H1 (cell line): Measurements from ENCODE around the gene KIF4A. TPM values are rescaled to one million over a fixed set of nuclear protein-coding genes. Genes with fewer than 3 reads are reported as not detected.

Source experiments
- CTCF ChIA-PET: fragments of 300-600 bp; sonication (Branson Sonifier 250); formaldehyde crosslinking; loops from one replicate; lab custom pipeline; 2021; ENCODE audit not compliant: partially characterized antibody; lab: Charles Lee
- POLR2A ChIA-PET: fragments of 300-600 bp; sonication (Branson Sonifier 250); formaldehyde crosslinking; loops from one replicate; lab custom pipeline; 2021; ENCODE audit warnings: inconsistent platforms; ENCODE audit not compliant: partially characterized antibody; lab: Charles Lee
- DNase-seq, 2 experiments: peaks; one replicate each; pipeline versions ENCODE4 v3.0.0 to v3.0.0-alpha.2; 2010 to 2022; ENCODE audit warnings: low spot score in 2 of 2, low read depth in 1 of 2, mixed read lengths in 1 of 2
- FAIRE-seq: peaks from 2 replicates; lab custom pipeline; 2011; peaks lifted over from hg19 to GRCh38; lab: Jason Lieb, UNC
- H2AFZ ChIP-seq: 2 replicates; pipeline ENCODE4 v1.8.1; 2012; ENCODE audit warnings: low read length, inconsistent platforms
- H2AK5ac ChIP-seq: 2 replicates; pipeline ENCODE4 v1.6.1; 2013; ENCODE audit warnings: low read depth, low read length
- H2BK120ac ChIP-seq: replicated peaks from 2 replicates; pipeline ENCODE3; 2013; ENCODE audit warnings: low read depth, low read length, inconsistent platforms
- H2BK12ac ChIP-seq: 2 replicates; pipeline ENCODE4 v1.6.1; 2013; ENCODE audit warnings: low read depth, low read length
- H2BK15ac ChIP-seq: 2 replicates; pipeline ENCODE4 v1.6.1; 2013; ENCODE audit warnings: low read length
- H2BK20ac ChIP-seq: 2 replicates; pipeline ENCODE4 v1.6.1; 2013; ENCODE audit warnings: low read length
- H2BK5ac ChIP-seq: 2 replicates; pipeline ENCODE4 v1.6.1; 2013; ENCODE audit warnings: low read depth, low read length
- H3K14ac ChIP-seq: 2 replicates; pipeline ENCODE4 v1.6.1; 2013; ENCODE audit warnings: inconsistent platforms; ENCODE audit not compliant: insufficient read length
- H3K18ac ChIP-seq: 2 replicates; pipeline ENCODE4 v1.6.1; 2013; ENCODE audit warnings: low read length; ENCODE audit errors: extremely low read depth
- H3K23ac ChIP-seq: 2 replicates; pipeline ENCODE4 v1.6.1; 2013; ENCODE audit warnings: inconsistent platforms; ENCODE audit not compliant: insufficient read length
- H3K23me2 ChIP-seq: 2 replicates; pipeline ENCODE4 v1.6.1; 2013; ENCODE audit warnings: low read depth, low read length
- H3K27ac ChIP-seq: 2 replicates; pipeline ENCODE4 v1.6.1; 2011; ENCODE audit warnings: low read depth, low read length, inconsistent platforms
- H3K27me3 ChIP-seq, 4 experiments: replicated peaks in 1 of 4; 1 replicate in 1 of 4; 2 replicates in 3 of 4; pipeline versions ENCODE4 v1.6.1 to v1.8.1; 2011 to 2013; ENCODE audit warnings: low read length in 3 of 4, mild to moderate bottlenecking in 3 of 4, inconsistent platforms in 2 of 4, mixed read lengths in 2 of 4, moderate library complexity in 1 of 4; ENCODE audit not compliant: control insufficient read depth in 3 of 4, insufficient read depth in 3 of 4; ENCODE audit errors: extremely low read depth in 1 of 4
- H3K36me3 ChIP-seq, 4 experiments: 2 replicates each; pipeline versions ENCODE4 v1.6.1 to v1.8.1; 2011 to 2013; ENCODE audit warnings: mild to moderate bottlenecking in 4 of 4, low read length in 3 of 4, moderate library complexity in 2 of 4, control low read depth in 1 of 4, inconsistent platforms in 1 of 4; ENCODE audit not compliant: insufficient read depth in 4 of 4, control insufficient read depth in 2 of 4
- H3K4ac ChIP-seq: replicated peaks from 2 replicates; pipeline ENCODE3; 2013; ENCODE audit warnings: low read length, low read depth, mixed read lengths, inconsistent platforms; ENCODE audit not compliant: insufficient read length
- H3K4me1 ChIP-seq, 4 experiments: replicated peaks in 1 of 4; 1 replicate in 1 of 4; 2 replicates in 3 of 4; pipeline versions ENCODE4 v1.6.1 to v1.8.1; 2011 to 2013; ENCODE audit warnings: low read length in 3 of 4, inconsistent platforms in 2 of 4, mixed read lengths in 1 of 4; ENCODE audit not compliant: insufficient read depth in 4 of 4, control insufficient read depth in 3 of 4
- H3K4me2 ChIP-seq, 2 experiments: 2 replicates each; pipeline versions ENCODE4 v1.6.1 to v1.8.1; 2011 to 2013; ENCODE audit warnings: low read depth in 2 of 2, low read length in 2 of 2, control low read depth in 1 of 2, inconsistent platforms in 1 of 2, mild to moderate bottlenecking in 1 of 2; ENCODE audit not compliant: insufficient read depth in 1 of 2
- H3K4me3 ChIP-seq, 4 experiments: fragments of 200-600, 300-600 bp in 1 of 4; sonication (generic), shearing (Covaris generic), sonication (Bioruptor Twin) in 1 of 4; 2 replicates each; pipeline versions ENCODE4 v1.5.1 to v1.8.1; 2011 to 2016; ENCODE audit warnings: low read length in 4 of 4, low read depth in 3 of 4, control low read depth in 2 of 4, inconsistent platforms in 2 of 4, mild to moderate bottlenecking in 2 of 4, mixed read lengths in 1 of 4, moderate library complexity in 1 of 4; ENCODE audit not compliant: insufficient read depth in 2 of 4; ENCODE audit errors: extremely low read depth in 1 of 4
- H3K56ac ChIP-seq: replicated peaks from 2 replicates; pipeline ENCODE3; 2013; ENCODE audit warnings: low read depth, mild to moderate bottlenecking, mixed read lengths, low read length, inconsistent platforms; ENCODE audit not compliant: insufficient read length
- H3K79me1 ChIP-seq: 2 replicates; pipeline ENCODE4 v1.6.1; 2013; ENCODE audit warnings: low read depth, low read length, control low read depth
- H3K79me2 ChIP-seq, 2 experiments: 2 replicates each; pipeline versions ENCODE4 v1.6.1 to v1.8.1; 2012 to 2013; ENCODE audit warnings: low read length in 2 of 2, mild to moderate bottlenecking in 2 of 2, inconsistent platforms in 1 of 2; ENCODE audit not compliant: insufficient read depth in 2 of 2, control insufficient read depth in 1 of 2
- H3K9ac ChIP-seq, 4 experiments: replicated peaks in 1 of 4; 1 replicate in 1 of 4; 2 replicates in 3 of 4; pipeline versions ENCODE4 v1.6.1 to v1.8.1; 2011 to 2013; ENCODE audit warnings: low read depth in 3 of 4, low read length in 3 of 4, control low read depth in 2 of 4, mild to moderate bottlenecking in 2 of 4, moderate library complexity in 2 of 4, inconsistent platforms in 1 of 4; ENCODE audit errors: extremely low read depth in 1 of 4
- H3K9me3 ChIP-seq, 2 experiments: 2 replicates each; pipeline versions ENCODE4 v1.6.1 to v1.8.1; 2012 to 2013; ENCODE audit warnings: mild to moderate bottlenecking in 2 of 2, moderate library complexity in 2 of 2, control low read depth in 1 of 2, inconsistent platforms in 1 of 2, low read depth in 1 of 2, low read length in 1 of 2, mixed read lengths in 1 of 2; ENCODE audit not compliant: insufficient read depth in 2 of 2
- H4K20me1 ChIP-seq, 2 experiments: replicated peaks in 1 of 2; 2 replicates each; pipeline versions ENCODE3 to v1.8.1; 2011 to 2013; ENCODE audit warnings: inconsistent platforms in 2 of 2, low read length in 2 of 2, mild to moderate bottlenecking in 1 of 2; ENCODE audit not compliant: insufficient read depth in 2 of 2, control insufficient read depth in 1 of 2
- H4K5ac ChIP-seq: 2 replicates; pipeline ENCODE4 v1.6.1; 2013; ENCODE audit warnings: low read length, low read depth, mixed read lengths, inconsistent platforms; ENCODE audit not compliant: insufficient read length
- H4K8ac ChIP-seq: 2 replicates; pipeline ENCODE4 v1.8.0; 2013; ENCODE audit warnings: mild to moderate bottlenecking, moderate library complexity, low read length, inconsistent platforms; ENCODE audit not compliant: insufficient read depth; ENCODE audit errors: extremely low read depth
- H4K91ac ChIP-seq: replicated peaks from 2 replicates; pipeline ENCODE3; 2013; ENCODE audit warnings: low read length, mixed read lengths, inconsistent platforms; ENCODE audit not compliant: insufficient read length
- BACH1 ChIP-seq: IDR thresholded peaks from 2 replicates; pipeline ENCODE4 v1.6.1; 2012; ENCODE audit warnings: low read length, improper control_type of control experiment
- CEBPB ChIP-seq: IDR thresholded peaks from 2 replicates; pipeline ENCODE4 v1.6.1; 2012; ENCODE audit warnings: low read depth, low read length
- CHD1 ChIP-seq: IDR thresholded peaks from 2 replicates; pipeline ENCODE4 v1.6.1; 2012; ENCODE audit warnings: low read depth, low read length, improper control_type of control experiment
- EZH2 ChIP-seq: fragments of 200-600 bp; sonication (generic); IDR thresholded peaks from 2 replicates; pipeline ENCODE4 v1.7.1; 2012; ENCODE audit warnings: low read depth, mild to moderate bottlenecking, moderate library complexity, low read length, inconsistent platforms; ENCODE audit not compliant: severe bottlenecking
- FOSL1 ChIP-seq: IDR thresholded peaks from 2 replicates; pipeline ENCODE4 v1.6.1; 2011; ENCODE audit warnings: mild to moderate bottlenecking, low read depth, low read length, moderate library complexity; ENCODE audit not compliant: insufficient read depth
- NANOG ChIP-seq: IDR thresholded peaks from 2 replicates; pipeline ENCODE4 v1.6.1; 2011; ENCODE audit warnings: low read length, low read depth, mild to moderate bottlenecking, inconsistent platforms; ENCODE audit not compliant: insufficient read depth, poor library complexity, severe bottlenecking
- NRF1 ChIP-seq: IDR thresholded peaks from 2 replicates; pipeline ENCODE4 v1.6.1; 2011; ENCODE audit warnings: mild to moderate bottlenecking, low read depth, low read length, improper control_type of control experiment
- SIN3A ChIP-seq, 2 experiments: IDR thresholded peaks in 1 of 2; conservative IDR thresholded peaks in 1 of 2; 2 replicates each; pipeline ENCODE4 v1.6.1; 2011 to 2012; ENCODE audit warnings: low read length in 2 of 2, improper control_type of control experiment in 1 of 2, low read depth in 1 of 2, mild to moderate bottlenecking in 1 of 2
- SP2 ChIP-seq: IDR thresholded peaks from 2 replicates; pipeline ENCODE4 v1.6.1; 2012; ENCODE audit warnings: mild to moderate bottlenecking, low read length, inconsistent platforms
- SUZ12 ChIP-seq: fragments of 200-600 bp; sonication (generic); IDR thresholded peaks from 2 replicates; pipeline ENCODE4 v1.6.1; 2012; ENCODE audit warnings: mild to moderate bottlenecking, inconsistent platforms, low read length, moderate library complexity, mixed read lengths
- WGBS, 2 experiments: shearing (Covaris generic) in 1 of 2; methylation state at CpG; one replicate each; pipeline versions ENCODE4 v1.1.6 to v1.1.7; 2013 to 2015; ENCODE audit warnings: low lambda C conversion rate in 2 of 2, mixed read lengths in 2 of 2, inconsistent platforms in 1 of 2, low coverage in 1 of 2, missing lambda C conversion rate in 1 of 2; ENCODE audit not compliant: insufficient replicate concordance in 2 of 2, insufficient coverage in 1 of 2, insufficient read length in 1 of 2; ENCODE audit errors: extremely low coverage in 1 of 2, missing lambda C conversion rate in 1 of 2; 5-methylcytosine and 5-hydroxymethylcytosine counted together
- polyA plus RNA-seq, 7 experiments: library from polyadenylated mRNA; depleted of rRNA in 3 of 7; stranded (reverse) in 5 of 7; unstranded in 2 of 7; fragments of >200 nt in 5 of 7; fragments of 200-250 nt in 2 of 7; gene quantifications; 1 replicate in 5 of 7; 2 replicates in 1 of 7; 4 replicates in 1 of 7; pipeline versions ENCODE4 v1.2.1 to v1.2.3, GENCODE V29; 2011 to 2013; ENCODE audit warnings: missing spikeins in 2 of 7, mixed read lengths in 2 of 7
- total RNA-seq: library from RNA; stranded (reverse); fragmentation: NEBNext Ultra II Directional; extraction: Animal tissue kit (Norgen Biotek cat#: 25700); gene quantifications from 2 replicates; pipeline ENCODE4 v1.2.1, GENCODE V29; 2021
- TF ChIP-seq, protein P1 (sequence below), 3 experiments: IDR thresholded peaks; 1 replicate in 2 of 3; 2 replicates in 1 of 3; pipeline versions ENCODE4 v1.5.1 to v1.6.1; 2011; ENCODE audit warnings: low read length in 3 of 3, mild to moderate bottlenecking in 3 of 3, inconsistent platforms in 2 of 3, low read depth in 1 of 3, moderate library complexity in 1 of 3; ENCODE audit not compliant: insufficient read depth in 1 of 3; ENCODE audit errors: control extremely low read depth in 1 of 3

Gene KIF4A
- total and polyA plus RNA-seq, 2 of the 8 experiments (the other 6 are each of a cell fraction or from before 2014, with no cell fraction given) = 10.9 to 35.7 TPM

DNA sequence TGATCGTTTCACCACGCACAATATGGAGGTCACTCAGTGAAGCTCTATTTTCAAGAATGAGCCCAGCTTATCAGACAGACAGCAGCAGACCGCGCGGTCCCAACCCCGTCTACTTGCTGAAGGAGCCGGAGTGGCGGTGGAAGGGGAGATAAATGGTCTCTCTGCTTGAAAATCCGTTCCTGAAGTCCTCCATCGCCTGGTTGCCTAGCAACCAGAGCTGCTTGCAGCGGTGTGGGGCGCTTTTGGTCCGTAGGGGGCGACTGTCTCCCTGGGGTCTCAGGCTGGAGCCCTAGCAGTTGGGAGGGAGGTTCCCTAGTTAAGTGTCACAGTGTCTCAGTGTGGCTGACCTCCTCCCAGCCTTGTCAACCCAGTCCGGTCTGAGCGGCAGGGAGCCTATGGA lies 146.4 kb downstream of the KIF4A start:
- no peak overlapping the region for H3K56ac ChIP-seq
- no peak overlapping the region for H3K27ac ChIP-seq
- 14% methylated on average over 15 of the region's 16 CpGs; no CpG with 5 or more reads in 1 of the 2 experiments for WGBS, 2 experiments
- no peaks in the 10 kb centered on the region for H3K9me3 ChIP-seq
- no peak overlapping the region for H4K91ac ChIP-seq
- no peaks in the 10 kb centered on the region for H3K79me2 ChIP-seq
- DNase-seq (peak in 1 of 2 experiments; percentile 60), FAIRE-seq (peak; percentile 42)
- no peak overlapping the region for H2BK15ac ChIP-seq
- H2BK12ac ChIP-seq = no peak overlapping the region
- H4K20me1 ChIP-seq = no peaks in the 10 kb centered on the region
- H3K14ac ChIP-seq = no peak overlapping the region
- no peak overlapping the region for H3K18ac ChIP-seq
- ChIA-PET CTCF (interaction anchor here (0.6 to 4.2 kb wide), 8 partner anchors 8 to 107 kb away, joined by 3 to 43 read pairs (median 6); partner anchors contain the start of genes DLG3 and GDPD2), POLR2A (interaction anchor here (1.0 to 5.3 kb wide), 5 partner anchors 9 to 18 kb away, joined by 3 to 52 read pairs (median 7); partner anchors contain the start of genes DLG3 and GDPD2)
- no peak overlapping the region for H2AFZ ChIP-seq
- H2BK20ac ChIP-seq = no peak overlapping the region
- no peak overlapping the region for H2BK5ac ChIP-seq
- no peaks in the 10 kb centered on the region for H3K27me3 ChIP-seq
- no peak overlapping the region for H4K8ac ChIP-seq
- H3K9ac ChIP-seq = no peak overlapping the region
- no peak overlapping the region for H2BK120ac ChIP-seq
- no peaks in the 10 kb centered on the region; the same call in 1 of the 2 replicates for H3K23me2 ChIP-seq
- peak overlapping the region in 1 of 4 experiments; percentile 35; a peak in 3 of 8 replicates for H3K4me3 ChIP-seq
- no peak overlapping the region for H4K5ac ChIP-seq
- H3K4me2 ChIP-seq = peak overlapping the region; percentile 15 to 51
- peaks cover 0 to 3% (median 0%) of the 10 kb centered on the region in 4 experiments; a peak in 5 of 8 replicates for H3K36me3 ChIP-seq
- peaks cover 0 to 6% (median 1%) of the 10 kb centered on the region in 4 experiments; a peak in 4 of 7 replicates for H3K4me1 ChIP-seq
- H3K23ac ChIP-seq = no peak overlapping the region
- H2AK5ac ChIP-seq = no peak overlapping the region
- H3K4ac ChIP-seq = no peak overlapping the region
- H3K79me1 ChIP-seq = no peaks in the 10 kb centered on the region
- TF ChIP-seq EZH2 (no peak), FOSL1 (no peak), NANOG (no peak), NRF1 (no peak), SUZ12 (no peak), CEBPB (no peak), SIN3A (conservative IDR thresholded peaks at IDR 0.05 in 1 of 2, IDR thresholded peaks at IDR 0.05 in 1 of 2; ENCODE audit: low read depth in 1 of 2, low read length in 2 of 2) (no peak), BACH1 (no peak), CHD1 (no peak), SP2 (no peak)
- TF ChIP-seq, protein P1, sequence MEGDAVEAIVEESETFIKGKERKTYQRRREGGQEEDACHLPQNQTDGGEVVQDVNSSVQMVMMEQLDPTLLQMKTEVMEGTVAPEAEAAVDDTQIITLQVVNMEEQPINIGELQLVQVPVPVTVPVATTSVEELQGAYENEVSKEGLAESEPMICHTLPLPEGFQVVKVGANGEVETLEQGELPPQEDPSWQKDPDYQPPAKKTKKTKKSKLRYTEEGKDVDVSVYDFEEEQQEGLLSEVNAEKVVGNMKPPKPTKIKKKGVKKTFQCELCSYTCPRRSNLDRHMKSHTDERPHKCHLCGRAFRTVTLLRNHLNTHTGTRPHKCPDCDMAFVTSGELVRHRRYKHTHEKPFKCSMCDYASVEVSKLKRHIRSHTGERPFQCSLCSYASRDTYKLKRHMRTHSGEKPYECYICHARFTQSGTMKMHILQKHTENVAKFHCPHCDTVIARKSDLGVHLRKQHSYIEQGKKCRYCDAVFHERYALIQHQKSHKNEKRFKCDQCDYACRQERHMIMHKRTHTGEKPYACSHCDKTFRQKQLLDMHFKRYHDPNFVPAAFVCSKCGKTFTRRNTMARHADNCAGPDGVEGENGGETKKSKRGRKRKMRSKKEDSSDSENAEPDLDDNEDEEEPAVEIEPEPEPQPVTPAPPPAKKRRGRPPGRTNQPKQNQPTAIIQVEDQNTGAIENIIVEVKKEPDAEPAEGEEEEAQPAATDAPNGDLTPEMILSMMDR (IDR thresholded peaks at IDR 0.05; ENCODE audit: control extremely low read depth in 1 of 3, insufficient read depth in 1 of 3, low read depth in 1 of 3, low read length in 3 of 3) = peak in 2 of 3 experiments; percentile 49 to 60; a peak in 3 of 4 replicates
